HCT116 (cell line): ENCODE measurements around the gene BCAR3.

ENCODE experiments used
- CTCF ChIP-seq, 3 experiments: fragments of 200-600 bp in 1 of 3; sonication (generic) in 1 of 3; IDR thresholded peaks in 2 of 3; conservative IDR thresholded peaks in 1 of 3; 2 replicates each; pipeline ENCODE4 v1.5.1; 2012 to 2017; ENCODE audit warnings: low read depth in 2 of 3, low read length in 2 of 3, antibody characterized with exemption in 1 of 3, borderline replicate concordance in 1 of 3, control low read depth in 1 of 3, mild to moderate bottlenecking in 1 of 3, mixed read lengths in 1 of 3, mixed run types in 1 of 3, moderate library complexity in 1 of 3; ENCODE audit not compliant: insufficient read depth in 1 of 3
- EZH2 ChIP-seq: fragments of 200-600 bp; sonication (generic); IDR thresholded peaks from 2 replicates; pipeline ENCODE4 v1.6.1; 2017; ENCODE audit warnings: antibody characterized with exemption, mixed run types
- EZH2phosphoT487 ChIP-seq: fragments of 200-600 bp; IDR thresholded peaks from 2 replicates; pipeline ENCODE4 v1.6.1; 2018; ENCODE audit warnings: antibody characterized with exemption, borderline replicate concordance
- MAX ChIP-seq: IDR thresholded peaks from 2 replicates; pipeline ENCODE4 v1.6.1; 2012
- POLR2AphosphoS5 ChIP-seq: IDR thresholded peaks from 2 replicates; pipeline ENCODE4 v1.6.1; 2011; ENCODE audit warnings: mild to moderate bottlenecking, low read depth, low read length, moderate library complexity
- SP1 ChIP-seq: IDR thresholded peaks from 2 replicates; pipeline ENCODE4 v1.6.1; 2012; ENCODE audit warnings: low read depth
- YY1 ChIP-seq: IDR thresholded peaks from 2 replicates; pipeline ENCODE4 v1.6.1; 2011; ENCODE audit warnings: low read length, low read depth, moderate library complexity, mild to moderate bottlenecking; ENCODE audit not compliant: insufficient replicate concordance; ENCODE audit errors: extremely low read depth

- no peak for TF ChIP-seq POLR2AphosphoS5
- no peak for TF ChIP-seq CTCF (IDR thresholded peaks at IDR 0.05 in 2 of 3, conservative IDR thresholded peaks at IDR 0.05 in 1 of 3; ENCODE audit: borderline replicate concordance in 1 of 3, insufficient read depth in 1 of 3, low read depth in 2 of 3, low read length in 2 of 3)
- no peak for TF ChIP-seq MAX
- no peak for TF ChIP-seq EZH2
- no peak for TF ChIP-seq EZH2phosphoT487
- no peak for TF ChIP-seq YY1
- TF ChIP-seq SP1, result no peak
Observed at GRCh38 chr1:93595743-93596142, 85.9 kb downstream of the BCAR3 start.
